ENCODE measurements around the gene CYBRD1.
"Not testable (repeated sequence)": the region's sequence is repeated elsewhere in the genome, so short reads cannot be mapped to it uniquely, and the experiment has no call there.

CYBRD1 gene

DNA sequence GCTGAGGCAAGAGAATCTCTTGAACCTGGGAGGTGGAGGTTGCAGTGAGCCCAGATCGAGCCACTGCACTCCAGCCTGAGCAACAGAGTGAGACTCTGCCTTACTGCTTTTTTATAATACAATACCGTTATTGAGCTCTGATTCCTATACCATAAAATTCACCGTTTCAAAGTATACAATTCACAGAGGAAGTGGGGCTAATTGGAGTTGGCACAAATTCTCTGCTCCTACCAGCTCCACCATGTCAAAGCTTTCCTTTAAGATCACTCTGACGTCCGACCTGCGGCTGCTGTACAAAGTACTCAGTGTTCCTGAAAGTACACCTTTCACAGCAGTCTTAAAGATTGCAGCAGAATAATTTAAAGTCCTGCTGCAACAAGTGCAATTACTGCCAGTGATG, 29.6 kb upstream of the CYBRD1 start:
- TF ChIP-seq, protein P1, sequence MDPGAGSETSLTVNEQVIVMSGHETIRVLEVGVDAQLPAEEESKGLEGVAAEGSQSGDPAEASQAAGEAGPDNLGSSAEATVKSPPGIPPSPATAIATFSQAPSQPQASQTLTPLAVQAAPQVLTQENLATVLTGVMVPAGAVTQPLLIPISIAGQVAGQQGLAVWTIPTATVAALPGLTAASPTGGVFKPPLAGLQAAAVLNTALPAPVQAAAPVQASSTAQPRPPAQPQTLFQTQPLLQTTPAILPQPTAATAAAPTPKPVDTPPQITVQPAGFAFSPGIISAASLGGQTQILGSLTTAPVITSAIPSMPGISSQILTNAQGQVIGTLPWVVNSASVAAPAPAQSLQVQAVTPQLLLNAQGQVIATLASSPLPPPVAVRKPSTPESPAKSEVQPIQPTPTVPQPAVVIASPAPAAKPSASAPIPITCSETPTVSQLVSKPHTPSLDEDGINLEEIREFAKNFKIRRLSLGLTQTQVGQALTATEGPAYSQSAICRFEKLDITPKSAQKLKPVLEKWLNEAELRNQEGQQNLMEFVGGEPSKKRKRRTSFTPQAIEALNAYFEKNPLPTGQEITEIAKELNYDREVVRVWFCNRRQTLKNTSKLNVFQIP (CRISPR knock-in tag; IDR thresholded peaks at IDR 0.05; ENCODE audit: borderline replicate concordance, low read depth) = no peak
- TF ChIP-seq SNAI2 (CRISPR knock-in tag; IDR thresholded peaks at IDR 0.05) (no peak), BACH2 (CRISPR knock-in tag; IDR thresholded peaks at IDR 0.05; ENCODE audit: borderline replicate concordance) (no peak), ZNF565 (CRISPR knock-in tag; conservative IDR thresholded peaks at IDR 0.05; ENCODE audit: low read depth) (no peak), ZFP30 (CRISPR knock-in tag; IDR thresholded peaks at IDR 0.05) (no peak), GLIS3 (CRISPR knock-in tag; IDR thresholded peaks at IDR 0.05) (no peak), ZFP3 (CRISPR knock-in tag; IDR thresholded peaks at IDR 0.05) (no peak), ISL1 (CRISPR knock-in tag; IDR thresholded peaks at IDR 0.05) (no peak), ZC3H10 (CRISPR knock-in tag; IDR thresholded peaks at IDR 0.05) (no peak), PPARA (CRISPR knock-in tag; IDR thresholded peaks at IDR 0.05; ENCODE audit: borderline replicate concordance) (no peak), ESRRG (CRISPR knock-in tag; IDR thresholded peaks at IDR 0.05) (no peak), TOX (CRISPR knock-in tag; IDR thresholded peaks at IDR 0.05; ENCODE audit: borderline replicate concordance) (no peak), ZNF8 (CRISPR knock-in tag; IDR thresholded peaks at IDR 0.05) (no peak), RARB (CRISPR knock-in tag; IDR thresholded peaks at IDR 0.05) (no peak), ZNF70 (CRISPR knock-in tag; IDR thresholded peaks at IDR 0.05) (no peak), TCF4 (CRISPR knock-in tag; IDR thresholded peaks at IDR 0.05; ENCODE audit: borderline replicate concordance) (no peak), ARNTL (CRISPR knock-in tag; IDR thresholded peaks at IDR 0.05; ENCODE audit: borderline replicate concordance, low read depth) (no peak)
- TF ChIP-seq, protein P2, sequence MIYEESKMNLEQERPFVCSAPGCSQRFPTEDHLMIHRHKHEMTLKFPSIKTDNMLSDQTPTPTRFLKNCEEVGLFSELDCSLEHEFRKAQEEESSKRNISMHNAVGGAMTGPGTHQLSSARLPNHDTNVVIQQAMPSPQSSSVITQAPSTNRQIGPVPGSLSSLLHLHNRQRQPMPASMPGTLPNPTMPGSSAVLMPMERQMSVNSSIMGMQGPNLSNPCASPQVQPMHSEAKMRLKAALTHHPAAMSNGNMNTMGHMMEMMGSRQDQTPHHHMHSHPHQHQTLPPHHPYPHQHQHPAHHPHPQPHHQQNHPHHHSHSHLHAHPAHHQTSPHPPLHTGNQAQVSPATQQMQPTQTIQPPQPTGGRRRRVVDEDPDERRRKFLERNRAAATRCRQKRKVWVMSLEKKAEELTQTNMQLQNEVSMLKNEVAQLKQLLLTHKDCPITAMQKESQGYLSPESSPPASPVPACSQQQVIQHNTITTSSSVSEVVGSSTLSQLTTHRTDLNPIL (CRISPR knock-in tag; IDR thresholded peaks at IDR 0.05; ENCODE audit: low read depth) = no peak
- TF ChIP-seq, protein P3, sequence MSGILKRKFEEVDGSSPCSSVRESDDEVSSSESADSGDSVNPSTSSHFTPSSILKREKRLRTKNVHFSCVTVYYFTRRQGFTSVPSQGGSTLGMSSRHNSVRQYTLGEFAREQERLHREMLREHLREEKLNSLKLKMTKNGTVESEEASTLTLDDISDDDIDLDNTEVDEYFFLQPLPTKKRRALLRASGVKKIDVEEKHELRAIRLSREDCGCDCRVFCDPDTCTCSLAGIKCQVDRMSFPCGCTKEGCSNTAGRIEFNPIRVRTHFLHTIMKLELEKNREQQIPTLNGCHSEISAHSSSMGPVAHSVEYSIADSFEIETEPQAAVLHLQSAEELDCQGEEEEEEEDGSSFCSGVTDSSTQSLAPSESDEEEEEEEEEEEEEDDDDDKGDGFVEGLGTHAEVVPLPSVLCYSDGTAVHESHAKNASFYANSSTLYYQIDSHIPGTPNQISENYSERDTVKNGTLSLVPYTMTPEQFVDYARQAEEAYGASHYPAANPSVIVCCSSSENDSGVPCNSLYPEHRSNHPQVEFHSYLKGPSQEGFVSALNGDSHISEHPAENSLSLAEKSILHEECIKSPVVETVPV (CRISPR knock-in tag; IDR thresholded peaks at IDR 0.05) = no peak
- TF ChIP-seq, protein P4, sequence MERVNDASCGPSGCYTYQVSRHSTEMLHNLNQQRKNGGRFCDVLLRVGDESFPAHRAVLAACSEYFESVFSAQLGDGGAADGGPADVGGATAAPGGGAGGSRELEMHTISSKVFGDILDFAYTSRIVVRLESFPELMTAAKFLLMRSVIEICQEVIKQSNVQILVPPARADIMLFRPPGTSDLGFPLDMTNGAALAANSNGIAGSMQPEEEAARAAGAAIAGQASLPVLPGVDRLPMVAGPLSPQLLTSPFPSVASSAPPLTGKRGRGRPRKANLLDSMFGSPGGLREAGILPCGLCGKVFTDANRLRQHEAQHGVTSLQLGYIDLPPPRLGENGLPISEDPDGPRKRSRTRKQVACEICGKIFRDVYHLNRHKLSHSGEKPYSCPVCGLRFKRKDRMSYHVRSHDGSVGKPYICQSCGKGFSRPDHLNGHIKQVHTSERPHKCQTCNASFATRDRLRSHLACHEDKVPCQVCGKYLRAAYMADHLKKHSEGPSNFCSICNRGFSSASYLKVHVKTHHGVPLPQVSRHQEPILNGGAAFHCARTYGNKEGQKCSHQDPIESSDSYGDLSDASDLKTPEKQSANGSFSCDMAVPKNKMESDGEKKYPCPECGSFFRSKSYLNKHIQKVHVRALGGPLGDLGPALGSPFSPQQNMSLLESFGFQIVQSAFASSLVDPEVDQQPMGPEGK (CRISPR knock-in tag; IDR thresholded peaks at IDR 0.05; ENCODE audit: borderline replicate concordance) = no peak
- ATAC-seq = no peak

DNA sequence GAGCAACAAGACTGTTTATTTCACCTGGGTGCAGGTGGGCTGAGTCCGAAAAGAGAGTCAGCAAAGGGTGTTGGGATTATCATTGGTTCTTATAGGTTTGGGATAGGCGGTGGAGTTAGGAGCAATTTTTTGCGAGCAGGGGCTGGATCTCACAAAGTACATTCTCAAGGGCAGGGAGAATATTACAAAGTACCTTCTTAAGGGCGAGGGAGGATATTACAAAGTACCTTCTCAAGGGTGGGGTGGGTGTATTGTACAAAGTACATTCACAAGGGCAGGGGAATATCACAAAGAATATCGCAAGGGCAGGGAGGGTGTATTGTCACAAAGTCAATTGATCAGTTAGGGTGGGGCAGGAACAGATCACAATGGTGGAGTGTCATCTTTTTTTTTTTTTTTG, 24.6 kb upstream of the CYBRD1 start:
- not testable (repeated sequence) for ATAC-seq

DNA sequence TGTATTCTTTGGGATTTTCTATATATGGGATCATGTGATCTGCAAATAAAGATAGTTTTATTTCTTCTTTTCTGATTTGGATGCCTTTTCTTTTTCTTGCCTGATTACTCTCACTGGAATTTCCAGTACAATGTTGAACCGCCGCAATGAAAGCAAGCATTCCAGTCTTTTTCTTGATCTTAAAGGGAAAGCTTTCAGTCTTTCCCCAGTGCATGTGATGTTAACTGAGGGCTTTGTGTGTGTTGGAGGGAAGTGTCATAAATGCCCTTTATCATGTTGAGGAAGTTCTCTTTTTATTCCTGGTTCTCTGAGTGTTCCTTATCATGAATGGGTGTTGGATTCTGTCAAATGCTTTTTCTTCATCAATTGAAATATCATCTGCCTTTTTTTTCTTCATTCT, 16.9 kb upstream of the CYBRD1 start:
- ATAC-seq = no peak
- no peak for TF ChIP-seq RARB (CRISPR knock-in tag; IDR thresholded peaks at IDR 0.05)
- TF ChIP-seq, protein P2 (CRISPR knock-in tag; IDR thresholded peaks at IDR 0.05; ENCODE audit: low read depth) = no peak
- no peak for TF ChIP-seq ZFP30 (CRISPR knock-in tag; IDR thresholded peaks at IDR 0.05)
- TF ChIP-seq ZNF565 (CRISPR knock-in tag; conservative IDR thresholded peaks at IDR 0.05; ENCODE audit: low read depth) = no peak
- TF ChIP-seq OSR1 (CRISPR knock-in tag; IDR thresholded peaks at IDR 0.05) = no peak
- no peak for TF ChIP-seq ARNTL (CRISPR knock-in tag; IDR thresholded peaks at IDR 0.05; ENCODE audit: borderline replicate concordance, low read depth)
- no peak for TF ChIP-seq PPARA (CRISPR knock-in tag; IDR thresholded peaks at IDR 0.05; ENCODE audit: borderline replicate concordance)
- no peak for TF ChIP-seq ESRRG (CRISPR knock-in tag; IDR thresholded peaks at IDR 0.05)
- TF ChIP-seq, protein P3 (CRISPR knock-in tag; IDR thresholded peaks at IDR 0.05) = no peak
- no peak for TF ChIP-seq ISL1 (CRISPR knock-in tag; IDR thresholded peaks at IDR 0.05)
- TF ChIP-seq SNAI2 (CRISPR knock-in tag; IDR thresholded peaks at IDR 0.05) = no peak
- no peak for TF ChIP-seq ZFP3 (CRISPR knock-in tag; IDR thresholded peaks at IDR 0.05)
- TF ChIP-seq, protein P1 (CRISPR knock-in tag; IDR thresholded peaks at IDR 0.05; ENCODE audit: borderline replicate concordance, low read depth) = no peak

Measured in SK-N-SH treated with all-trans-retinoic acid at 6 μM for 48 hours (cell line).